HEK293T (cell line): Measurements from ENCODE around the gene IL17RA.

Source experiments
- CTCF ChIA-PET: fragments of 350-600 bp; formaldehyde crosslinking; extraction: SDS; loops from one replicate; lab custom pipeline; 2021; ENCODE audit warnings: antibody characterized with exemption, inconsistent platforms; lab: Yijun Ruan, JAX
- POLR2A ChIA-PET: fragments of 350-600 bp; formaldehyde crosslinking; extraction: SDS; loops from one replicate; lab custom pipeline; 2020; ENCODE audit warnings: antibody characterized with exemption, inconsistent platforms; lab: Yijun Ruan, JAX
- DNase-seq: peaks from one replicate; pipeline ENCODE4 v3.0.0; 2012; ENCODE audit warnings: mixed read lengths; ENCODE audit errors: extremely low spot score
- ARNT ChIP-seq: fragments of 450-650 bp; IDR thresholded peaks from 2 replicates; pipeline ENCODE4 v1.6.1; 2017; ENCODE audit warnings: mild to moderate bottlenecking
- BHLHE40 ChIP-seq: fragments of 450-650 bp; IDR thresholded peaks from 2 replicates; pipeline ENCODE4 v1.6.1; 2016; ENCODE audit warnings: mild to moderate bottlenecking, moderate library complexity, borderline replicate concordance
- CTBP1 ChIP-seq: fragments of 450-650 bp; IDR thresholded peaks from 2 replicates; pipeline ENCODE4 v1.6.1; 2016; ENCODE audit warnings: borderline replicate concordance
- ELF4 ChIP-seq: fragments of 450-650 bp; IDR thresholded peaks from 2 replicates; pipeline ENCODE4 v1.6.1; 2017; ENCODE audit warnings: antibody characterized with exemption
- FOXA1 ChIP-seq: fragments of 450-650 bp; IDR thresholded peaks from 2 replicates; pipeline ENCODE4 v1.6.1; 2016; ENCODE audit warnings: mild to moderate bottlenecking
- FOXK2 ChIP-seq: fragments of 450-650 bp; IDR thresholded peaks from 2 replicates; pipeline ENCODE4 v1.6.1; 2016; ENCODE audit warnings: mild to moderate bottlenecking
- FOXM1 ChIP-seq: fragments of 450-650 bp; IDR thresholded peaks from 2 replicates; pipeline ENCODE4 v1.6.1; 2017; ENCODE audit warnings: mild to moderate bottlenecking, borderline replicate concordance
- HDGF ChIP-seq: fragments of 450-650 bp; IDR thresholded peaks from 2 replicates; pipeline ENCODE4 v1.6.1; 2017; ENCODE audit warnings: antibody characterized with exemption, borderline replicate concordance
- L3MBTL2 ChIP-seq: fragments of 450-650 bp; conservative IDR thresholded peaks from 2 replicates; pipeline ENCODE4 v1.6.1; 2016; ENCODE audit warnings: mild to moderate bottlenecking
- LEF1 ChIP-seq: fragments of 450-650 bp; IDR thresholded peaks from 2 replicates; pipeline ENCODE4 v1.6.1; 2017; ENCODE audit warnings: mild to moderate bottlenecking, borderline replicate concordance
- NFRKB ChIP-seq: fragments of 450-650 bp; IDR thresholded peaks from 2 replicates; pipeline ENCODE4 v1.6.1; 2016; ENCODE audit warnings: mild to moderate bottlenecking, moderate library complexity
- PKNOX1 ChIP-seq: fragments of 450-650 bp; IDR thresholded peaks from 2 replicates; pipeline ENCODE4 v1.6.1; 2016
- SP1 ChIP-seq: fragments of 450-650 bp; IDR thresholded peaks from 2 replicates; pipeline ENCODE4 v1.6.1; 2017
- SUZ12 ChIP-seq: fragments of 450-650 bp; IDR thresholded peaks from 2 replicates; pipeline ENCODE4 v1.6.1; 2016; ENCODE audit warnings: mild to moderate bottlenecking
- TARDBP ChIP-seq: fragments of 450-650 bp; IDR thresholded peaks from 2 replicates; pipeline ENCODE4 v1.6.1; 2016
- ZNF384 ChIP-seq: fragments of 450-650 bp; IDR thresholded peaks from 2 replicates; pipeline ENCODE4 v1.6.1; 2016

The IL17RA gene

GRCh38 chr22:17090550-17090949, 5.8 kb downstream of the IL17RA start:
- CTCF ChIA-PET: no interaction called here
- DNase-seq: no peak

GRCh38 chr22:17091851-17092250, 7.1 kb downstream of the IL17RA start:
- DNase-seq: no peak
- ChIA-PET POLR2A (no interaction called here), CTCF (interaction anchor here (0.5 kb wide), 1 partner anchor 38 kb away, joined by 3 read pairs; no protein-coding TSS in a partner anchor)
- TF ChIP-seq FOXA1: no peak
- TF ChIP-seq ZNF384: no peak
- no peak for TF ChIP-seq SP1
- no peak for TF ChIP-seq CTBP1
- TF ChIP-seq HDGF: no peak
- no peak for TF ChIP-seq TARDBP
- no peak for TF ChIP-seq NFRKB
- no peak for TF ChIP-seq L3MBTL2
- TF ChIP-seq SUZ12: no peak
- TF ChIP-seq LEF1: no peak
- TF ChIP-seq ARNT: no peak
- no peak for TF ChIP-seq FOXM1
- no peak for TF ChIP-seq BHLHE40
- no peak for TF ChIP-seq FOXK2
- TF ChIP-seq PKNOX1: no peak
- TF ChIP-seq ELF4: no peak

More at GRCh38 chr22:17090550-17090949, 5.8 kb downstream of the IL17RA start:
- POLR2A ChIA-PET: no interaction called here
- TF ChIP-seq CTBP1: no peak
- no peak for TF ChIP-seq PKNOX1
- no peak for TF ChIP-seq SUZ12
- TF ChIP-seq LEF1: no peak
- no peak for TF ChIP-seq ARNT
- no peak for TF ChIP-seq NFRKB
- no peak for TF ChIP-seq ELF4
- no peak for TF ChIP-seq ZNF384
- no peak for TF ChIP-seq FOXK2
- TF ChIP-seq FOXA1: no peak
- TF ChIP-seq L3MBTL2: no peak
- TF ChIP-seq TARDBP: no peak
- TF ChIP-seq FOXM1: no peak
- no peak for TF ChIP-seq BHLHE40
- TF ChIP-seq HDGF: no peak
- TF ChIP-seq SP1: no peak

GRCh38 chr22:17093081-17093480, 8.3 kb downstream of the IL17RA start:
- CTCF ChIA-PET: interaction anchor here (0.7 kb wide), 1 partner anchor 479 kb away, joined by 3 read pairs; no protein-coding TSS in a partner anchor
- POLR2A ChIA-PET: no interaction called here
- no peak for DNase-seq
- no peak for TF ChIP-seq SP1
- TF ChIP-seq PKNOX1: no peak
- no peak for TF ChIP-seq L3MBTL2
- TF ChIP-seq BHLHE40: no peak
- no peak for TF ChIP-seq CTBP1
- no peak for TF ChIP-seq FOXA1
- no peak for TF ChIP-seq FOXK2
- TF ChIP-seq ZNF384: no peak
- TF ChIP-seq FOXM1: no peak
- TF ChIP-seq ARNT: no peak
- TF ChIP-seq SUZ12: no peak
- no peak for TF ChIP-seq TARDBP
- TF ChIP-seq HDGF: no peak
- no peak for TF ChIP-seq LEF1
- TF ChIP-seq NFRKB: no peak
- TF ChIP-seq ELF4: no peak

- ChIA-PET CTCF (interaction anchor here (0.6 to 1.6 kb wide), 15 partner anchors 9 to 1899 kb away, joined by 3 to 11 read pairs (median 3); no protein-coding TSS in a partner anchor), POLR2A (interaction anchor here (2.4 kb wide), 1 partner anchor 77 kb away, joined by 12 read pairs; no protein-coding TSS in a partner anchor)
- DNase-seq: peak; percentile 65
- TF ChIP-seq PKNOX1 (peak; percentile 64), SUZ12 (no peak)
These were observed 10.7 kb downstream of the IL17RA start for GRCh38 chr22:17095538-17095937.

GRCh38 chr22:17096071-17096470, 11.3 kb downstream of the IL17RA start:
- ChIA-PET CTCF (interaction anchor here (0.6 to 1.6 kb wide), 12 partner anchors 9 to 1063 kb away, joined by 3 to 11 read pairs (median 3); no protein-coding TSS in a partner anchor), POLR2A (interaction anchor here (2.4 kb wide), 1 partner anchor 76 kb away, joined by 12 read pairs; no protein-coding TSS in a partner anchor)
- TF ChIP-seq ELF4 (no peak), NFRKB (no peak), CTBP1 (no peak), HDGF (no peak), FOXM1 (no peak), PKNOX1 (no peak), ZNF384 (no peak), ARNT (no peak), FOXK2 (no peak), SP1 (no peak), SUZ12 (no peak)
- DNase-seq: no peak
